ENCODE measurements around the gene OSBPL1A. TPM values are rescaled to one million over a fixed set of nuclear protein-coding genes. Genes with fewer than 3 reads are reported as not detected.
"Not testable (repeated sequence)": the region's sequence is repeated elsewhere in the genome, so short reads cannot be mapped to it uniquely, and the experiment has no call there.

OSBPL1A gene
- total RNA-seq, 1 donor from 2014 or later = 162 TPM

GRCh38 chr18:24189664-24190346 lies 207.8 kb downstream of the OSBPL1A start:
- no peak for DNase-seq (ENCODE audit: low spot score)

- DNase-seq (ENCODE audit: low spot score) = no peak
These were observed 208.6 kb downstream of the OSBPL1A start for GRCh38 chr18:24189007-24189528.

GRCh38 chr18:24188120-24188519 lies 209.5 kb downstream of the OSBPL1A start:
- DNase-seq (ENCODE audit: low spot score) = no peak

GRCh38 chr18:24187689-24188088 lies 209.9 kb downstream of the OSBPL1A start:
- no peak for DNase-seq (ENCODE audit: low spot score)

GRCh38 chr18:24187049-24187448 lies 210.6 kb downstream of the OSBPL1A start:
- no peak for DNase-seq (ENCODE audit: low spot score)

- DNase-seq (ENCODE audit: low spot score) = no peak
These were observed 211.8 kb downstream of the OSBPL1A start for GRCh38 chr18:24185805-24186204.

GRCh38 chr18:24181806-24182205 lies 215.8 kb downstream of the OSBPL1A start:
- no peak for DNase-seq (ENCODE audit: low spot score)

- no peak for DNase-seq (ENCODE audit: low spot score)
These were observed 217.6 kb downstream of the OSBPL1A start for GRCh38 chr18:24180048-24180447.

- DNase-seq (ENCODE audit: low spot score) = no peak
These were observed 220.0 kb downstream of the OSBPL1A start for GRCh38 chr18:24177499-24178133.

GRCh38 chr18:24176727-24177416 lies 220.8 kb downstream of the OSBPL1A start:
- no peak for DNase-seq (ENCODE audit: low spot score)

- DNase-seq (ENCODE audit: low spot score) = no peak
These were observed 223.6 kb downstream of the OSBPL1A start for GRCh38 chr18:24173997-24174396.

GRCh38 chr18:24170360-24170759 lies 227.3 kb downstream of the OSBPL1A start:
- no peak for DNase-seq (ENCODE audit: low spot score)

- no peak for DNase-seq (ENCODE audit: low spot score)
These were observed 229.1 kb downstream of the OSBPL1A start for GRCh38 chr18:24168496-24168895.

- no peak for DNase-seq (ENCODE audit: low spot score)
These were observed 236.3 kb downstream of the OSBPL1A start for GRCh38 chr18:24161304-24161703.

GRCh38 chr18:24160086-24160485 lies 237.5 kb downstream of the OSBPL1A start:
- DNase-seq (ENCODE audit: low spot score) = no peak

- DNase-seq (ENCODE audit: low spot score) = no peak
These were observed 239.8 kb downstream of the OSBPL1A start for GRCh38 chr18:24157855-24158254.

GRCh38 chr18:24153397-24153796 lies 244.2 kb downstream of the OSBPL1A start:
- no peak for DNase-seq (ENCODE audit: low spot score)

- not testable (repeated sequence) for DNase-seq (ENCODE audit: low spot score)
These were observed 248.0 kb downstream of the OSBPL1A start for GRCh38 chr18:24149591-24149990.

GRCh38 chr18:24142376-24142775 lies 255.2 kb downstream of the OSBPL1A start:
- no peak for DNase-seq (ENCODE audit: low spot score)

GRCh38 chr18:24140697-24141096 lies 256.9 kb downstream of the OSBPL1A start:
- no peak for DNase-seq (ENCODE audit: low spot score)

GRCh38 chr18:24138789-24139616 lies 258.6 kb downstream of the OSBPL1A start, which contains the start of gene CABYR:
Gene CABYR, plus strand, starts transcription at chr18:24139062. Its CDS starts 4,053 bp downstream, at chr18:24143115.
- peak; percentile 92 for DNase-seq (ENCODE audit: low spot score)
